Liver (tissue), 3 donors: Measurements from ENCODE around the gene ANAPC10.

ENCODE experiments used
- ATF3 ChIP-seq: IDR thresholded peaks from 2 replicates; pipeline ENCODE4 v1.6.1; 2016; ENCODE audit warnings: antibody characterized with exemption
- CTCF ChIP-seq: fragments of 150-350 bp; IDR thresholded peaks from 2 replicates; pipeline ENCODE4 v1.5.1; 2017; ENCODE audit warnings: improper control_type of control experiment, low read depth, low read length; ENCODE audit not compliant: missing input control
- EGR1 ChIP-seq, 2 donors: IDR thresholded peaks; 2 replicates each; pipeline ENCODE4 v1.6.1; 2016 to 2018; ENCODE audit warnings: antibody characterized with exemption in 2 of 2, low read depth in 2 of 2
- FOXA1 ChIP-seq: IDR thresholded peaks from 2 replicates; pipeline ENCODE4 v1.6.1; 2016; ENCODE audit warnings: antibody characterized with exemption
- JUND ChIP-seq, 2 donors: IDR thresholded peaks; 2 replicates each; pipeline ENCODE4 v1.6.1; 2016; ENCODE audit warnings: antibody characterized with exemption in 2 of 2
- MAX ChIP-seq: IDR thresholded peaks from 2 replicates; pipeline ENCODE4 v1.6.1; 2016; ENCODE audit warnings: antibody characterized with exemption
- NR2F2 ChIP-seq: IDR thresholded peaks from 2 replicates; pipeline ENCODE4 v1.6.1; 2016; ENCODE audit warnings: antibody characterized with exemption
- RAD21 ChIP-seq, 2 donors: IDR thresholded peaks; 2 replicates each; pipeline ENCODE4 v1.6.1; 2016; ENCODE audit warnings: antibody characterized with exemption in 2 of 2, mild to moderate bottlenecking in 2 of 2
- TAF1 ChIP-seq: conservative IDR thresholded peaks from 2 replicates; pipeline ENCODE4 v1.6.1; 2016; ENCODE audit warnings: antibody characterized with exemption, mild to moderate bottlenecking
- YY1 ChIP-seq: IDR thresholded peaks from 2 replicates; pipeline ENCODE4 v1.6.1; 2016; ENCODE audit warnings: antibody characterized with exemption, mild to moderate bottlenecking
- ZBTB33 ChIP-seq: IDR thresholded peaks from 2 replicates; pipeline ENCODE4 v1.6.1; 2016; ENCODE audit warnings: antibody characterized with exemption
- donor health status: healthy.
- donor health status: healthy.

DNA sequence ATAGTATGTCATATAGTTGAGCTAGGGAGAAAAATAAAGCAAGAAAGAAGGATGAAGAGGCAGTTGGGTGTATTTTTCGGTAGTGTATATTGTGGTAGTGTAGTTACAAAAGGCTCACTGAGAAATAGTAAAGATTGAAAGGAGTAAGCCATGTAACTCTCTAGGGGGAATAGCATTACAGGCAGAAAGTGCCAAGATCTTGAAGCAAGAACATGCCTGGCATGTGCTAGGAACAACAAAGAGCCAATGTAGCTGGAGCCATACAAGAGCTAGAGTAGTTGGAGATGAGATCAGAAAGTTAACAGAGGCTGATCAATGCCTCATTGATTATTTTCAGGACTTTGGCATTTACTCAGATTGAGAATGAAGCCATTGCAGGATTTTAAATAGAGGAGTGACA is 3.1 kb upstream of the ANAPC10 start:
- no peak for TF ChIP-seq ZBTB33
- TF ChIP-seq CTCF, result no peak
- no peak for TF ChIP-seq EGR1 (IDR thresholded peaks at IDR 0.05; ENCODE audit: low read depth in 2 of 2)
- TF ChIP-seq RAD21 (IDR thresholded peaks at IDR 0.05), result no peak
- TF ChIP-seq MAX, result no peak
- TF ChIP-seq JUND (IDR thresholded peaks at IDR 0.05), result no peak
- no peak for TF ChIP-seq TAF1
- no peak for TF ChIP-seq YY1
- no peak for TF ChIP-seq ATF3
- no peak for TF ChIP-seq FOXA1
- TF ChIP-seq NR2F2, result no peak
